ENCODE data around the gene ELMO2.

The ELMO2 gene

GRCh38 chr20:46351357-46352058 is 54.9 kb downstream of the ELMO2 start:
- no peak for DNase-seq (ENCODE audit: low spot score)

- DNase-seq (ENCODE audit: low spot score): peak; percentile 55
Measured at GRCh38 chr20:46350986-46351267, 55.5 kb downstream of the ELMO2 start.

GRCh38 chr20:46350201-46350985 is 56.0 kb downstream of the ELMO2 start:
- DNase-seq (ENCODE audit: low spot score): no peak

GRCh38 chr20:46349742-46350056 is 56.7 kb downstream of the ELMO2 start:
- DNase-seq (ENCODE audit: low spot score): no peak

- DNase-seq (ENCODE audit: low spot score): peak; percentile 45
Measured at GRCh38 chr20:46349035-46349741, 57.2 kb downstream of the ELMO2 start.

GRCh38 chr20:46347841-46348803 is 58.3 kb downstream of the ELMO2 start:
- DNase-seq (ENCODE audit: low spot score): no peak

GRCh38 chr20:46346770-46347169 is 59.6 kb downstream of the ELMO2 start:
- DNase-seq (ENCODE audit: low spot score): no peak

GRCh38 chr20:46344488-46345162 is 61.8 kb downstream of the ELMO2 start:
- no peak for DNase-seq (ENCODE audit: low spot score)

GRCh38 chr20:46343975-46344357 is 62.4 kb downstream of the ELMO2 start:
- DNase-seq (ENCODE audit: low spot score): no peak

- DNase-seq (ENCODE audit: low spot score): no peak
Measured at GRCh38 chr20:46343348-46343974, 63.0 kb downstream of the ELMO2 start.

GRCh38 chr20:46342451-46343347 is 63.7 kb downstream of the ELMO2 start:
- no peak for DNase-seq (ENCODE audit: low spot score)

GRCh38 chr20:46342010-46342378 is 64.4 kb downstream of the ELMO2 start:
- DNase-seq (ENCODE audit: low spot score): no peak

GRCh38 chr20:46341074-46342009 is 65.1 kb downstream of the ELMO2 start:
- DNase-seq (ENCODE audit: low spot score): no peak

GRCh38 chr20:46339037-46339436 is 67.4 kb downstream of the ELMO2 start:
- no peak for DNase-seq (ENCODE audit: low spot score)

- DNase-seq (ENCODE audit: low spot score): no peak
Measured at GRCh38 chr20:46336735-46337134, 69.7 kb downstream of the ELMO2 start.

GRCh38 chr20:46334303-46334904 is 72.0 kb downstream of the ELMO2 start:
- DNase-seq (ENCODE audit: low spot score): no peak

- peak; percentile 17 for DNase-seq (ENCODE audit: low spot score)
Measured at GRCh38 chr20:46333161-46333991, 73.0 kb downstream of the ELMO2 start.
